Measurements from ENCODE around the gene CCDC120. TPM values are rescaled to one million over a fixed set of nuclear protein-coding genes. Genes with fewer than 3 reads are reported as not detected.

CCDC120 gene
- total and polyA plus RNA-seq, 11 donors: 0.48 to 3.3 (median 1.1) TPM

DNA sequence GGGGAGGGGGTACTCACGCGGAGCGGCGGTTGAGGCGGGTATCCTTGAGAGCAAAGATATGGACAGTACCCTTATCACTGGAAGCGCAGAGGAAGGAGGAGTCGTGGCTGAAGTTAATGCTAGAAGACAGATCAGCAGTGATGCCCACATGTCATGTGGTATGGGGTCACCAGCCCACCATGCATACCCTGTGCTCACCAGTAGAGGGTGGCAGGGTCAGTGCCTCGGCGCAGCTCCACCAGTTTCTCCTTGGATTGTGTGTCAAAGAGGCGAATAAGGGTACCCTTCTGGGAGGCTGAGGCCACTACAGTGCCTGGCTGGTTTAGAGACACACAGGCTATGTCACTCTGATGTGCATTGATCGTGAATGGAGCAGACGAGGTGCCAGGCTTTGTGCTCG lies 16.5 kb downstream of the CCDC120 start:
- 89 to 94% (median 91%) methylated on average over 13 of the region's 13 CpGs for WGBS, 4 donors
- Histone ChIP-seq H3K4me3 (no peak overlapping the region), H3K27me3 (no peaks in the 10 kb centered on the region), H3K36me3 (peaks cover 0 to 27% (median 7%) of the 10 kb centered on the region in 9 donors), H3K27ac (no peak overlapping the region), H3K9me3 (no peaks in the 10 kb centered on the region), H3K4me1 (peaks cover 0 to 24% (median 6%) of the 10 kb centered on the region in 12 donors)
- intact Hi-C loops (cut with DNase I): loop anchor here in 1 of 10 donors (10.0 kb wide), 1 partner anchor 471 kb away; no protein-coding TSS in a partner anchor
- no peak for ATAC-seq
- TF ChIP-seq, protein P1, sequence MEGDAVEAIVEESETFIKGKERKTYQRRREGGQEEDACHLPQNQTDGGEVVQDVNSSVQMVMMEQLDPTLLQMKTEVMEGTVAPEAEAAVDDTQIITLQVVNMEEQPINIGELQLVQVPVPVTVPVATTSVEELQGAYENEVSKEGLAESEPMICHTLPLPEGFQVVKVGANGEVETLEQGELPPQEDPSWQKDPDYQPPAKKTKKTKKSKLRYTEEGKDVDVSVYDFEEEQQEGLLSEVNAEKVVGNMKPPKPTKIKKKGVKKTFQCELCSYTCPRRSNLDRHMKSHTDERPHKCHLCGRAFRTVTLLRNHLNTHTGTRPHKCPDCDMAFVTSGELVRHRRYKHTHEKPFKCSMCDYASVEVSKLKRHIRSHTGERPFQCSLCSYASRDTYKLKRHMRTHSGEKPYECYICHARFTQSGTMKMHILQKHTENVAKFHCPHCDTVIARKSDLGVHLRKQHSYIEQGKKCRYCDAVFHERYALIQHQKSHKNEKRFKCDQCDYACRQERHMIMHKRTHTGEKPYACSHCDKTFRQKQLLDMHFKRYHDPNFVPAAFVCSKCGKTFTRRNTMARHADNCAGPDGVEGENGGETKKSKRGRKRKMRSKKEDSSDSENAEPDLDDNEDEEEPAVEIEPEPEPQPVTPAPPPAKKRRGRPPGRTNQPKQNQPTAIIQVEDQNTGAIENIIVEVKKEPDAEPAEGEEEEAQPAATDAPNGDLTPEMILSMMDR (IDR thresholded peaks at IDR 0.05): no peak
- TF ChIP-seq POLR2A (IDR thresholded peaks at IDR 0.05): no peak
- DNase-seq: no peak

DNA sequence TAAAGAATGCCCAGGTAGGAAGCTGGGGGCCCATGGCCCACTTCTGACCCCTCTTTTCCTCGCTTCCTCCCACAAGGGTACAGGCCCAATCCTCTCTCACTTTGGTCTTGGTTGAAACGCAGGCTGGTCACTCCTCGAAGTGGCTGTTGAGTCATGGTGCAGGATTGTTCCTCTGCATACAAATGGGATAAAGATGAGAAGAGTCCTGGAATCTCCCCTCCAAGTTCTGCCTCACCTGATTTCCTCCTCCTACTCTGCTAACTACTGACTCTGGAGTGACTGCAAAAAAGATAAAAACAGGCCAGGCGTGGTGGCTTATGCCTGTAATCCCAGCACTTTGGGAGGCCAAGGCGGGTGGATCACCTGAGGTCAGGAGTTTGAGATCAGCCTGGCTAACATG lies 19.1 kb downstream of the CCDC120 start:
- no peak overlapping the region for H3K4me3 ChIP-seq
- peaks cover 0 to 17% (median 5%) of the 10 kb centered on the region in 12 donors for H3K4me1 ChIP-seq
- no peak for ATAC-seq
- no peak for TF ChIP-seq POLR2A (IDR thresholded peaks at IDR 0.05)
- TF ChIP-seq, protein P1 (IDR thresholded peaks at IDR 0.05): no peak
- 79 to 89% (median 83%) methylated on average over 5 of the region's 5 CpGs for WGBS, 4 donors
- H3K36me3 ChIP-seq: peaks cover 0 to 27% (median 7%) of the 10 kb centered on the region in 9 donors
- no peaks in the 10 kb centered on the region for H3K27me3 ChIP-seq
- DNase-seq: no peak
- no peaks in the 10 kb centered on the region for H3K9me3 ChIP-seq
- H3K27ac ChIP-seq: no peak overlapping the region
- intact Hi-C loops (cut with DNase I): loop anchor here in 1 of 10 donors (10.0 kb wide), 1 partner anchor 473 kb away; no protein-coding TSS in a partner anchor

DNA sequence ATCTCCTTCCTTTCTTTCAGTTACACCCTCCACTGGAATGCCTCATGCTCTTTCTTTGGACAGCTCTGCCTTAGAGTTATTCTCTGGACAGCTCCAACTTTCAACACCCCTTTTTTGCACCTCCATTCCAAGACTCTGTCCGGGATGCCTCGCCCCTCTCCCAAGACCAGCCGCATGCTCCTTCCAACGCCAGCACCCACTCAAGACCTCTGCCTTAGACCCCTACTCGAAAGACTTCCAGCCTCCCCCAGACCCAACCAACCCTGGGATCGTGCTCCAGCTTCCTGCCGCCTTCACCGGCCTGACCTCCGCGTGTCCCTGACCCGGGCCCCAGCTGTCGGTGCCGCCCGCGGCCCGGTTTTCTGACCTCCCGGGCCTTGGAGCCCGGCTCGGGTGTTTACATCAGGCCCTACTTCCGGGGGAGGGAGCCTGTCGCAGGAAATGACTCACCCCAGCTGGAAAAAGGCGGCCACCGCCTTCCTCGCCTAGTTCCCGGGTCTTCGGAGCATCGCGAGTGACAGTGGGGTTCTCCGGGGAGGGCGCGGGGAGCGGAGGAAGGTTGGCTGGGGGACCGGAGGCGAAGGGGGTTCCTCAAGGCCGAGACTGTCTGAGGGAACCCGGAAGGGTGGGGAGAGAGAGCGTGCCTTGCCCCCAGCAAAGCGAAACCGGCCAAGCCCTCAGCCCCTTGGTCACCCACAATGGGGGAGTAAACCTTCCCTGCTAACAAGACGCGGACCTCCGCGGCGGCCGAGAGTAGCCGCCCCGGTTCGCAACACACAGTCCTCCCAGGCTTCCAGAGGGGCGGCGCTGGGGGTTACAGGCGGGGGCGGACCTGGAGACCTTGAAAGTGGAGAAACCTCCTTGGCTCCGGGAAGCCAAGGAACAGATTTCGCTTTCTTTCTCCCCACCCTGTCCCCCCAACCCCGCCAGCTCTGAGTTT lies 21.0 kb downstream of the CCDC120 start, which contains the start of gene WDR45:
Gene WDR45 (minus strand): TSS at position 399 of the 940 bp plus-strand sequence. CDS start 1,792 bp downstream, outside the sequence.
- ATAC-seq (peak; percentile 74 to 95 (median 88)), DNase-seq (peak; percentile 78 to 83 (median 82))
- Histone ChIP-seq H3K4me3 (peak within 1 kb of the TSS; percentile 42 to 93 (median 72)), H3K27me3 (no peaks in the 10 kb centered on the region), H3K36me3 (peaks cover 0 to 27% (median 7%) of the 10 kb centered on the region in 9 donors), H3K9me3 (no peaks in the 10 kb centered on the region), H3K4me1 (peaks cover 0 to 7% (median 2%) of the 10 kb centered on the region in 12 donors), H3K27ac (peak within 1 kb of the TSS; percentile 86 to 97 (median 94))
- TF ChIP-seq, protein P1 (IDR thresholded peaks at IDR 0.05): no peak
- peak in 1 of 2 donors; percentile 76 for TF ChIP-seq POLR2A (IDR thresholded peaks at IDR 0.05)
- intact Hi-C loops (cut with DNase I): loop anchor here in 1 of 10 donors (10.0 kb wide), 1 partner anchor 475 kb away; no protein-coding TSS in a partner anchor
- 1 to 42% (median 18%) methylated on average over 51 to 55 of the region's 55 CpGs for WGBS, 4 donors
